NCI-H69 (cell line): Measurements from ENCODE around the gene CYBA.

Experiments used
- DNase-seq: peaks from one replicate; lab custom pipeline; 2025; lab: John Stamatoyannopoulos, UW

Gene CYBA

DNA sequence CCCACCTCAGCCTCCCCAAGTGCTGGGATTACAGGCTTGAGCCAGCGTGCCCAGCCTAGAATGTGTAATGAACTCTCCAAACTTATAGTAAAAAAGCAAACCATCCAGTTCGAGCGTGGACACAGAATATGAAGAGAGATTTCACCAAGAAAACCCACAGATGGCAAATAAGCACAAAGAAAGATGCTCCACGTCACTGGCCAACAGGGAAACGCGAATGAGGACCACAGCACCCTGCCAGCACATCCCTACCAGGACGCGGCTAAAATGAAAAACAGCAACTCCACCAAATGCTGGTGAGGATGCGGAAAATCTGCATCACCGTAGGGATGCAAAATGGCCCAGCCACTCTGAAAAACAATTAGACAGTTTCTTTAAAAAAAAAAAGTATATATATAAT lies 10.6 kb upstream of the CYBA start:
- no peak for DNase-seq

DNA sequence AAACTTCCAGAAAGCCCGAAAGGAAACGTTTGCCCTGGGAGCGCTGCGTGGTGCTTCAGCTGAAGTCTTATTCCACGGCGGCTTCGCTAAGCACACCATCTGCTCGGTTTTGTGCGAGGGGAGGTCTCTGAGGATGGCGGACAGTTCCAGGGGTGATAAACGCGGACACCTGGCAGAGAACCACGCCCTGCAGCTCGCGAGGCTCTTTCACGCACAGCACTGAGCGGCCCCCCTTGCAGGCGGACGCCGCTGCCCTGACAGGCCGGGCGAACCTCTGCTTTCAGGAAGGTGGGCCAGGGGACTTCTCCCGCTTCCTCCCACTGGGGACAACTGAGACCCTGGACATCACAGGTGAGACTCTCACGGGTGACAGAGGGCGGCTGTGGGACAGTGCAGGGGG lies 8.3 kb upstream of the CYBA start:
- no peak for DNase-seq

DNA sequence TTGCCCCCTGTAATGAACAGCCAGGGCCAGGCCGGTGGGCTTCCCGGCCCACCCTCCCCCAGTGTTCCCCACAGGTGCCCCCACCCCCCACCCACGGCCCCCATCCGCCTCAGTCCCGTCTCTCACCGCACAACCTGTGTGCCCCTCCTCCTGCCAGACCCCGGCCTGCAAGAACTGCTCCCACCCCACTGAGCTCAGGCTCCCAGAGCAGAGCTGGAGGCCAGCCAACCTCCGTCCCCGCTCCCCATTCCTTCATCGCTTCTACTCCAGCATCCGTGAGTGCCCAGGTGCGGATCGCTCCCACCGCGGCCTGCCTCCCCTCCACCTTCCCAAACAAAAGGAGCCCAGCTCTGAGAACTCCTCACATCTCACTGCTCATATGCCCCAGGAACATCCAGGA lies 7.9 kb upstream of the CYBA start:
- no peak for DNase-seq

DNA sequence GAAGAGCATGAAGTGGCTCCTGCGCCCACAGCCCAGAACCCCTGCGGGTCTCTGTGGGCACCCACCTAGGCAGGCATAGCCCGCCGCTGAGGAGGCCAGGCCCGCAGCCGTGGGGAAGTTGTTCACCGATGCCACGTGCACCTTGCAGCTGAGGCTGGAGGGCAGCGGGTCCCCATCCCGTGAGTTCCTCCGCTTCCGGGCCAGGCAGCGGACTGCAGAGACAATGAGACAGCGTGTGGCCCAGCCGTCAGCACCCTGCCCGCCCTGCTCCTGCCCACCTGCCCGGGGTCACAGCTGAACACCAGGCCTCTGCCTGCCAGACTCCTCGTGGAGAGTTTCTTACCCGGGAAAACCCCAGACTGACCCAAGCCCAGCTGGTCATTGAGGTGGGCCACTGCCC lies 6.5 kb upstream of the CYBA start:
- no peak for DNase-seq

DNA sequence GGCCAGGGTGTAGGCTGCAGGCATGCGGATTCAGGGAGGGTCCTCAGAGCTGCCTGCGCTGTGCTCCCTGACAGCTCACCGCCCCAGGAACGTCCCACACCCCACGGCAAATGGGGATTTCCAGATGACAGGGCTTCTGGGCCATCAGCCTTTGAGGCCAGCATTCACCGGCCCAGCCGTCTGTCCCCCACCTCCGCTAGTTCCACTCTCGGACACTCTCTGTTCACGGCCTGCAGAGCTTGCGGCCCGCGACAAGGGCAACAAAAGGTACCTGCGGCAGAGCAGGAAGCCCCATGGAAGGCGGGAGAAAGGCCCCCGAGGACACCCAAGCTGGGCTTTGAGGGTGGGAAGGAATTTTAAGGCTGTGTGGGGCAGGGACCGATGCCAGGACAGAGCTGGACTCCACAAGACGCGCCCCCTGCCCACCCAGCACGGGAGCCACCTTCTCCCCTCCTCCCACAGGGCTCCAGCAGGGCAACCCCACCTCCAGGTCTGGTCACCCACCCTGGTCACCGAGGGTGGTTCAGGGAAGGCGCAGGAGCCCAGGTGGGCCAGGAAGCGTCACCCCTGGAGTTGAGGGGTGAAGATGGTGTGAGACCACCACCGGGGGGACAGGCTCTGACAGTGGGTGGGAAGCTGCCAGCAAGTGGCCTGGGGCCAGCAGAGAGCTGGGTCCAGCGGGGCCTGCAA lies 5.6 kb upstream of the CYBA start:
- DNase-seq = no peak

DNA sequence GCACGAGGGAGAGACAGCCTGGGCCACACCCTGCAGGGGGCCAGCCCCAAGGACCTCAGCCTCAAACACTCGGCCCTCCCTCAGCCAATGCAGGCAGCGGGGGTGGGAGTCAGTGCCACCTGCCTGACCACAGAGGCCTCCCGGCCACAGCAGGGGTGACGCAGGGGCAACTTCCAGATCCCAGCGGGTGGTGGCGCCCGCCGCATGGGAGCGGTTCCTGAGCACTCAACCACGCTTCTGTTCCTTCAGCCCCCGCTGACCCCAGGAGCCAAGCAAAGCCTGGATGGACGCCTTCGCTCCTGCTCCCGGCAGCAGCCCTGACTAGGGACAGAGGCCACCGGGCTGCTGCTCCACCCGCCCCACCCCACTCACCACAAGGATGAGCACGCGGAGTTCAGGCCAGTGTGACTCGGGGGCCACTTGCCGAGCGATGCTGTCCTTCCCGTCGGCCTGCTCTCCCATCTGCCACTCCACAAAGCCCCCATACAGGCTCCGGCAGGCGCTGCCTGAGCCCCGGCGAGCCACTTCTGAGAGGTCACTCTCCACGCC lies 5.0 kb upstream of the CYBA start:
- DNase-seq = no peak

DNA sequence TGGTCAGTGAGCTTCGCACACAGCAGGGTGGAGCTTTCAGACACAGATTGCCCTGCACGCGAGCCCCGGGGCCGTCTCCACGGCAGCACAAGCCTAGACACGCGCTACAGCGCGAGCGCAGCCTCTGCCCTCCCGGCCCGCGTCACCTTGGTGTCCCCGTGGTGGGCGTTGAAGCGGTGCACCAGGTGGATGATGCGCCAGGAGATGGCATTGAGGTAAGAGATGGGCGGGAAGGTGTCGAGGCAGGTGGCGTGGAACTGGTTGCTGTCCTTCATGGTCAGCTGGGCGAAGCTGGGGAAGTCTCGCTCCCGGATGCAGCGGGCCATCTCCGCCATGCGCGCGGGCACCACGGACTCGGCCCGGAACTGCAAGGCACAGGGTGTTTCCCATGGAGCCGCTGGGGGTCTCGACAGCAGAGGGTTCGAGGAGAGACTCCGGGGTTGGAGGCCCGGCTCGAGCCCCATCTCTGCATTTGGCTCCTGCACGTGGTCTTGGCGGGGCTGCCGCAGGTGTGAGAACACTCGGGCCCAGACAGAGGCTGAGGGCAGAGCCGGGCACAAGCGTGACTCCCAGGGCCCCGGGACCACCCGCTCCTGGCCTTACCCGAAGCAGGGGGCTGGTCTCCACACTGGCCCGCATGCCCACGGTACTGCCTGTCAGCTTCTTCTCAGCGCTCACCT lies 4.3 kb upstream of the CYBA start:
- peak; percentile 3 for DNase-seq

DNA sequence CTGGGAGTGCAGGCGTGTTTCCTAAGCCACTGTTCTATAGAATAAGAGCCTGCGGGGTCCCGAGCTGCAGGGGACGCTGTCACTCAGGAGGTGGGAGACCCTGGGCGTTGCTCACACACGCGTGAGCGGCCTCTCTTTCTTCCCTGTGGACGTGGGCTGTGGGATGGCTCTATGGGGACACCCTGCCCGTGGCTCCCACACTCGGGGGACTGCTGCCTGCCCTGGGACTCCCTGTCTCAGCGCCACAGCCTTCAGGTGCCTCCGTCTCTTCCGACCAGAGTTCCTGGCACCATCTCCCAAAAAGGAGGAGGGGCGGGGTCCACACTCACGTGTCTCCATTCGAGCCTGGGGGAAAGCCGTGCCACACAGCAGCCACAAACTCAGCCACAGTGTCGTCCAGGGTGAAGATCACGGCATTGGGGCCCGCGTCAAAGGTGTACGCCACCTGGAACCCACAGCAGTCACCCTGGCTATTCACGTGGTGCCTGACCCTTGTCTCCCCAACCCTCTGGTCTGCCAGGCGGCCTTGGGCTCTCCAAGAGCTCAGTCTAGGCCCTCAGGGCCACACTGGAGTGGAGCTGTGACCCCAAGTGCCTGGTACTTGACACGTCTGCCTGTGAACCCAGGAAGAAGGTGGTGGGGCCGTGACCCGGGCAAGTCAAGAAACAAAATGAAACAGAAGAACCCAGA lies 3.7 kb upstream of the CYBA start:
- no peak for DNase-seq

DNA sequence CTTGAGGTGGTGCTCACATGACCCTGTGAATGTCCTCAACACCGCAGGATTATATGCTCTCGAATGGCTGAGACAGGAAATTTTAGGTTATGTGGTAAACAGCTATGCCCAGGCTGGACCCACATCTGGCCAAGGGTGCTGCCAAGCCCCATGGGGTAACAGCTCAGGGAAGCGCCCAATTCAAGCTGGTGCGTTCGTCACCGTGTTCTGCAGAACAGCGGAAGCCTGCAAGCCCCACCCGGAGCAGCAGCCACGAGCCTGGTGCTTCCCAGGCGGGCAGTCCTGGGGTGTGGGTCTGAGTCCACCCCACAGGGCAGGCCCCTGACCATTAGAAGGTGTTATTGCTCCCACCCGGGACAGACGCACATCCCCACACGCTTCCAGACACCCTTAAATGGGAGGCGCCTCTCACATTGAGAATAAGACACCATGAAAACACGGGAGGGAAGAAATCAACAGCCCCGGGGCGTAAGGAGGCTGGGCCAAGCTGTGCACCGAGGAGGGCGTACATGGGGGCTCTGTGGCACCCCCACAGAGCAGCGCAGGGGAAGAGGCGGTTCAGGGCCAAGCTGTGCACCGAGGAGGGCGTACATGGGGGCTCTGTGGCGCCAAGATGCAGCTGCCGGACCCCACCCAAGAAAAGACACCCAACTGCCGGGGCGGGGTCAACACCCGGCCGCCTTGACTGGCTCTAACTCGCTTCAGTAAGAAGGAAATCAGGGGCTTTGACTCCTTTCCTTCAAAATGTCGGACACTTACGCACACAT lies 2.9 kb upstream of the CYBA start:
- no peak for DNase-seq

DNA sequence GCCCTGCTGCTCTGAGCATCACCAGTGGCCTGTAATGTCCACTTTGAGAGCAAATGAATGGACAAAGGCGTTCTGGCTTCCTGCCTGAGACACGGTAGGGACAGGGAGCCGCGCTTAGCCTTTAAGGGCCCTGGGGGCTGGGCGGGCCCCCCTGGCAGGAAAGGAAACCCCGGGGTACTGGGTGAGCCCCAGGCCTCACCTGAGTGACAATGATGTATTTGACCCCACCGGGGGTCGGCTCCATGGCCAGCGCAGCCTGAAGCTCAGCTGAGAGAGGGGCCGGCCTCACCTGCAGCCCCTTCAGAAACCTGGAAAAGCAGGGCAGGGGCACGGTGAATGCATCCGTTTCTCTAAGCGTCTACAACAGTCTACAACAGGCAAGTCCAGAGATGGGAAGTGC lies 2.2 kb upstream of the CYBA start:
- no peak for DNase-seq

DNA sequence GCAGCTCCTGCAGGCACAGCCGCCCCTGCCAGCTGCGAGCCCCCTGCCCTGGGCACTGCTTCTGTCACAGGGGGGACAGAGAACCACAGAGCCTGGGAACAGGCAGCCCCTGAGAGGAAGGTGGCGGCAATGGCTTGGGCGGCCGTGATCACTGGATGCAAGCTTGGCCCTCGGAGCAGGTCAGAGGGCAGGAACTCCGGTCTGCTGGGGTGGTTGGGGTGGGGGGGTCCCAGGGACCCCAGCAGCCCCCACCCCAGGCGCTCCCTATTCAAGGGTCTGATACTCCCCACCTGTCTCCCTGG lies 1.9 kb upstream of the CYBA start:
- no peak for DNase-seq

DNA sequence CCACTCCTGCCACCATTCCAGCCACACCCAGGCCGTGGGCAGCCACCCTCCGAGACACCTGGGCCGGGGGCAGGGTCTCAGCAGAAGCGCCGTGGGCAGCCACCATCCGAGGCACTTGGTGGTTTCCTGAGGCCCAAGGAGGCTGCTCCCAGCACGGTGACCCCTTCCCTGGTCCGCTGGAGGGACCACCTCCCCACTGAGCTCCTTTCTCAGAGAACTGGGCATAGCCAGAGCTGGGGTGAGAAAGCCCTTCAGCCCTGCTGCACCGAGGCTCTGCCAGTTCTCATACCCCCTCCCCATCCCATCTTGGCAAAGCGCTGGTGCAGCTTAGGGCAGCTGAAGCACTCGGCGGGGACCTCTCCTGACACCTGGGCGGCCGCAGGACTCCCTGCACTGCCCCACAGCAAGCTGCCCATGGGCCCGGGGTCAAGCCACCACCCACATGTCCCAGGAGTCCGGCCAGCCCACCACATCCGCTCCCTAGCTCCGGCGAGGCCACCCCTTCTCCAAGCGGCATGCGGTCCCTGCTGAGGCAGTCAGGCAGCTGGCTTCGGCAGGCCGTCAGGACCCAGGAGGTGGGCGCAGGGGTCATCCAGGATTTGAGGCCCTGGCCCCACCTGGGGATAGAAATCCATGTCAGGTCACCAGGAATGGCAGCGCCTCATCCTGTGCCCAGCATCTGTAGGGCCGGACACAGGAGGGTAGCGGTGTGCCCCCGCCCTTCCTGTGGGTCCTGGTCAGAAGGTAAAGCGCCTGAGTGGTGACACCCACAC lies 1.3 kb upstream of the CYBA start:
- no peak for DNase-seq

DNA sequence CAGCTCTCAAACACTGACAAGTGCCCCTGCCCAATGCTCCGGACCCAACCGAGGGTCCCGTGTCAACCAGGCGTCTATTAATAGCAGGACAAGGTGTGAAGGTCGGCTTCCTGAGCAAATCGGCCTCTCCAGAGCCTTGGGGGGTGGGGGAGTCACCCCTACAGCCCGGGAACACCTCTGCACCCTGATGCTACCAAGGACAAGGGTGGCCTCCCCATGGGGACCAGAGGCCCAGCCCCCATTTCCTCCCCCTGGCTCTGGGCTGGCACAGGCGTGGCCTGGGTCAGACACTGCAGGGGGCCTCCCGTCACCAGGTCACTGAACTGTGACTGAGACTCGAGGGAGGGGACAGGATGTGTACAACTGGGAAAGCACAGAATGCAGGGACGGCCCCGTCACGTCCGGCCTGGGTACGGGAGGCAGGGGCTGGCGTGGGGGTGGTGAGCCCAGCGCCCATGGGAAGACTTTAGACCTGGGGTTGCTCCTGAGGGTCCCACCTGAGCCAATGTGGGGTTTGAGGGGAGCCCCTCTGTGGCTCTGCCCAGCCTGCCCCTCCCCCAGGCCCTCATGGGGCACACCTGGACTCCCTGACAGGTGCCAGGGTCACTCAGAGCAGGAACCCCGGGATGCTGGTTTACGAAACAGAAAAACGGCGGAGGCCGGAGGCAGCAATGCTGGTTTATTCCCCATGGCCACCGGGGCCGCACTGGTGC lies 579 bp upstream of the CYBA start:
- peak; percentile 31 for DNase-seq

DNA sequence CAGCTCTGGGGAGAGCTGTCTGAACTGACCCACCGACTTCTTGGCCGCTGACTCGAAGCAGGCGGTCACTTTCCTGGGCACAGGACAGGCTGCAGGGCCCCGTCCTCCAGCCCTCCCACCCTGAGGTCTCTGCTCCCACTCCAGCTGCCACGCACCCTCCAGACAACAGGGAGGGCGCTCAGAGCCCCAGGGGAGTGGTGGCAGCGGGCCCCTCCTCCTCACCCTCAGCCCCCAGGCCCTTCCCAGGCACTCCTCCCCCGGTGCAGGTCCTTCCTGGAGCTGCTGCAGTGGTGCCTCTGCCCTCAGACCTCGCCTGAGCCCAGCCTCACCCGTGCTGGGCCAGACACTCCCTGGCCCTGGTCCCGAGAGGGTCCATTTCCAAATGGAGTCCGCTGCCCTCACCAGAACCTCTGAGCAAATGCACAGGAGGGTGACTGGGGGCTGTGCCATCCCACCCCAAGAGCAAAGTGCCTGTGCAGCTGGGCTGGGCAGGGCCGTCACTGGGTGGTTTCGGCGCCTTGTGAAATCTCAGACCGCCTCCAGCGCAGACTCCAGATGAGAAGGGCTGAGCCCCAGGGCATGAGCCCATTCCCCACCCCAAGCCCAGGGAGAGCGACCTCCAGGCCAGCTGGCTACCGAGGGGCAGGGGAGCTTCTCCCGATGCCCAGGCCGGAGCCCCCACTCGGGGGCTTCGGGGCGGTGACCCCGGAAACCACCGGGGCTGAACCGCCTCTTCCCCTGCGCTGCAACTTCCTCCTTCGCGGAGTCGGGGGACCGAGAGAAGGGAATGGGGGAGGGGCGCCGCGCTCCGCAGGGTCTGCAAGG lies 717 bp downstream of the CYBA start:
- DNase-seq = peak; percentile 28

DNA sequence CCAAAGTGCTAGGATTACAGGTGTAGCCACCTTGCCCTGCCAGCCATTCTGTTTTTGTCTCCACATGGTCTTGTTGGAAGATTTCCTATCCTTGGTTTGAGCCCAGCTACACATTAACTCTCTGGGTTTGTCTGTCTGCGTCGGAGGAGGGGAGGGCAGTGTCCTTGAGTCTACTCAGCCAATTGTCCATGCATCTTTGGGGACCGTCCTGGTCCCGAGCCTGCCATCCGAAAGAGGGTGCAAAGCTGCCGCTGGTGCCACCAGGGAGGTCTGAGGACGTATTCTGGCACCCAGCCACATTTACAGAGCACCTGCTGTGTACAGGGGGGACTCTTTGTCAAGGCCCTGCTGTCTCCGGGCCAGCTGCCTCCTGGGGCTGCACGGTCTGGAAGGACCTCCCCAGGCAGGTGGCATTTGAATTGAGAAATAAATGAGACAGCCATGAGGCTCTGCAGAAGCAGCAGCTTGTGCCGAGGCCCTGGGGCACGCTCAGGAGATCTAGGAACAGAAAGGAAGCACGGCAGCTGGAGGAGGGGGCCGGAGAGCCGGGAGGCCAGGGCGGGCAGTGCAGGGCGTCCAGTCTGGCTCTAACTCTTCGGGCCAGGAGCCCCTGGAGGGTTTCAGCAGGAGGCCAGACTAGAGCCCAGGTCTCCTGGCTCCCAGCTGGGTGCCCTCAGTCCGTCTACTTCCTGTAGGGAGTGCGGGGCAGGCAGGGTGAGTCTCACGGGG lies 1.5 kb downstream of the CYBA start:
- peak; percentile 71 for DNase-seq

DNA sequence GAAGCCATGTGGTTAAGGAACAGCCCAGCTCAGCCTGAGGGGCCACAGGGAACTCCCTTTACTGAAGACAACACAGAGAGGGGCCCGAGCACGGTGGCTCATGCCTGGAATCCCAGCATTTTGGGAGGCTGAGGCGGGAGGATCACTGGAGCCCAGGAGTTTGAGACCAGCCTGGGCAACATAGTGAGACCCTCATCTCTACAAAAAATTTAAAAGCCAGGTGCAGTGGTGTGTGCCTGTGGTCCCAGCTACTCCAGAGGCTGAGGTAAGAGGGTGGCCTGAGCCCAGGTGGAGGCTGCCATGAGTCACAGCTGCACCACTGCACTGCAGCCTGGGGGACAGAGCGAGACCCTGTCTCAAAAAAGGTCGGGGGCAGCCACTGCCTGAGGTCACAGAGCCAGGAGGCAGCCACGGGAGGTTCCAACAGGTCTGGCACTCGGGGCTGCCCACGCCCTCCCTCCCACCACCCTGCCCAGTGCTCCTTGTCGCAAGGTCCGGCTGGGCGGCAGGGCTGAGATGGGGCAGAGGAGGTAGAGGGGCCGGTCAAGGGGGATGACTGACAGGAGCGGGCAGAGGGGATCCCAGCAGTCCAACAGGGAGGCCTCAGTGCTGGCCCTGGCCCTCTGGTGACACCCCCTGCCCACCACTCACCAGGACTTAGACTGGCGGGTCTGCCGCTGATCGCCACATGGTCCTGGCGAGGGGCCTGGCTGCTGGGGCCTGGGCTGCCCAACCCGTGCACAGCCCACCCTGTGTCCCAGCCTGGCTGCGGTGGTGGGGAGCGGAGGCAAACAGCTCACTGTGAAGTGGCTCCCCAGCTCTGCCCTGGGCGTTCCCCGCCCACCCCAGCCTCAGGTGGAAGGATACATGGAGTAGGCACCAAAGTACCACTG lies 3.4 kb downstream of the CYBA start:
- DNase-seq = no peak

DNA sequence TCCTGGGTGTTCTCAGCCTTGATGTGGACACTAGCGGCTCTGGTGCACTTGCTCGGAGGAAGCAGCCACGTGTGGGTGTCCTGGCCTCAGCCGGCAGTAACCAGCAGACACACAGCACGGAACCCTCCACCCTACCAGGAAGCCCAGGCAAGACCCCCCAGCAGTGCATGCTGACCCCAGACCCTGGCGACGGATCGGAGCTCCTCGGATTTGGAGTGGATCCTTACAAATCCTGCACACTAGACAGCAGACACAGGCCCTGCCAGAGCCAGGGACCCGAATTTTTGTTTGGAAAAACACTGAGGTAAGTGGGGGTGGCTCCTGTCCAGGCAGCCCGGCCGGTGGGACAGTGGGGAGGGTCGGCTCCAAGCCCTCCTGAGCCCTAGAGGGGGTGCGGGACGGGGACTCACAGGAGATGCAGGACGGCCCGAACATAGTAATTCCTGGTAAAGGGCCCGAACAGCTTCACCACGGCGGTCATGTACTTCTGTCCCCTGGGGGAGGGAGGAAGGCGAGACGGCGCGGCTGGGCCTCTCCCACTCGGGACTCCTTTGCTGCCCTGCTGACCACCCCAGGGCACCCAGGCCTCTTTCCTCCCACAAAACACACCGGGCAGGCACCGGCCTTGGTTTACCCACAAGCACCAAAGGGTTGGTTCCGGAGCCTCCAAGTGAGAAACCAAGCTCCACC lies 4.4 kb downstream of the CYBA start:
- no peak for DNase-seq

DNA sequence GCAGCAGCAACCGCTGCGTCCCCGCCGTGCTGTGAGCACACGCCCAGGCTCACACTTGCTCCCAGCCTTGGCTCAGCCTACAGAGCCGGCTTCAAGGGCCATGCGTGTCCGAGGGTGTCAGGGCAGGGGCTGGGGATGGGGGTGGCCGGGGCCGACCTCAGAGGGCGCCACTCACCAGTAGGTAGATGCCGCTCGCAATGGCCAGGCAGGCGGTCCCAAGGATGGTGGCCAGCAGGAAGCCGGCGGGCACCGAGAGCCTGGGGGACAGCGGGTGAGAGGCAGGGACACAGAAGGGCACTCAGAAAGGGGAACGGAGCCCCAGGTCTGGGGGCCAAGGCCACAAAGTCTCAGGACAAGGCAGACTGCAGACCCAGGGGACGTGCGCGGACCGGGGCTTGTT lies 4.9 kb downstream of the CYBA start:
- DNase-seq = no peak
